HTERT RPE-1 (cell line): ENCODE data around the gene ACTL6B.

Experiments
- in situ Hi-C: fragments of 300-500 bp; cut with MboI; formaldehyde crosslinking; loops from 4 replicates; pipeline ENCODE4 v1.14.3; 2020; ENCODE audit warnings: low sequenced_read_pairs

The ACTL6B gene

GRCh38 chr7:100629117-100629716, 27.0 kb downstream of the ACTL6B start:
- in situ Hi-C loops, result no loop called here

GRCh38 chr7:100627238-100627549, 29.1 kb downstream of the ACTL6B start:
- in situ Hi-C loops, result no loop called here

DNA sequence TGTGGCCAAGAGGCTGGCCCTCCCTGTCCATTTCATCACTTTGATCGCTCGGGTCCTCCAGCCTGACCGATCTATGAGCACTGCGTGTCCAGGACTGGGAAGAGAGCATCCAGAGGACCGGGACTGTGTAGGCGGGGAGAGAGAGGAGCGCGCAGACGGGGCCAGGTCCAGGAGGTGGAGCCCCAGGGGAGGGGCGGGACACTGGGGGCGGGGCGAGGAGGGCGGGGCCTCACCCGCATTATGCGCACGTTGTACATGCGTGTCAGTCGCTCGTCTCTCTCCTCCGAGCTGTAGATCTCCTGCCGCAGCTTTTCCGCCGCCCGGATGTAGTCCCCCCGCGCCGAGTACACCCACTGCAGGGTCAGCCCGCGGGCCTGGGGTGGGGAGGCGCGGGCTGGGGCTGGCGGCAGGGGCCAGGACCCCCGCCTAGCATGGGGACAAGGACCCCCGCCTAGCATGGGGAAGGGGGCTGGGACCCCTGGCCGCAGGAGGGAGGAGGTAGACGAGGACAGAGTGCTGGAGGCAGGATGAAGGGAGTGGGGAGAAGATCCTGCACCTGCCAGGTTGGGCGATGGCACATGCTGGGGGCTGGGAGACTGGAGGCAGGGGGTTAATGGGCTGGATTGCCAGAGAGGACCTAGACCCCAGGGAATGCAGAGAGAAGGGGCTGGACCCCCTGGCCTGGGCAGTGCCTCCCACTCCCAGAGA, 29.6 kb downstream of the ACTL6B start:
- in situ Hi-C loops, result no loop called here

GRCh38 chr7:100626055-100626454, 30.2 kb downstream of the ACTL6B start:
- in situ Hi-C loops, result no loop called here

DNA sequence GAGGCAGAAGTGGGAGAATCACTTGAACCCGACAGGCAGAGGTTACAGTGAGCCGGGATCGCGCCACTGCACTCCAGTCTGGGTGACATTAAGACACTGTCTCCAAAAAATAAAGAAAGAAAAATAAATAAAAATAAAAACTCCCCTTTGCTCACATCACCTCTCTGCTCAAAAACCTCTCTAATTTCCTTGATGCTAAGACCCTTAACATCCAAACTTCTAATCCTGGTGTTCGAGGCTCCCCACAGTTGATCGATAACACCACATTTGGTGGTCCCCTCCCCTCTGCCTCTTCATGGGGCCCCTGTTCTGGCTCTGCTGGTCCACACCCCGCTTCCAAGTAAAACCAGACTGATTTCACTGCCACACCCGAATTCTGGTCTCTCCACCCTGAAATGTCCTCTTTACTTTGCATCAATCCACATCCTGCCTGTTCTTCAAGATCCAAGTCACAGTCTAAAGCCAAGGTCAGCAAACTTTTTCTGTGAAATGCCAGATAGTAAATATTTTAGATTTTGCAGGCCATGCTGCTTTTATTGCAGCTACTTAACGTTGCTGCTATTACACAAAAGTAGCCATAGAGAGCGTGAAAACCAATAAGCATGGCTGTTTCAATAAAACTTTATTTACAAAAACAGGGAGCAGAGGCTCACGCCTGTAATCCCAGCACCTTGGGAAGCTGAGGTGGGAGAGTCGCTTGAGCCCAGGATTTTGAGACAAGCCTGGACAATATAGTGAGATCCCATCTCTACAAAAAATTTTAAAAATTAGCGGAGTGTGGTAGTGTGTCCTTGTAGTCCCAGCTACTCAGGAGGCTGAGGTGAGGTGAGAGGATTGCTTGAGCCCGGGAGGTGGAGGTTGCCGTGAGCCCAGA, 32.1 kb downstream of the ACTL6B start:
- in situ Hi-C loops, result no loop called here

DNA sequence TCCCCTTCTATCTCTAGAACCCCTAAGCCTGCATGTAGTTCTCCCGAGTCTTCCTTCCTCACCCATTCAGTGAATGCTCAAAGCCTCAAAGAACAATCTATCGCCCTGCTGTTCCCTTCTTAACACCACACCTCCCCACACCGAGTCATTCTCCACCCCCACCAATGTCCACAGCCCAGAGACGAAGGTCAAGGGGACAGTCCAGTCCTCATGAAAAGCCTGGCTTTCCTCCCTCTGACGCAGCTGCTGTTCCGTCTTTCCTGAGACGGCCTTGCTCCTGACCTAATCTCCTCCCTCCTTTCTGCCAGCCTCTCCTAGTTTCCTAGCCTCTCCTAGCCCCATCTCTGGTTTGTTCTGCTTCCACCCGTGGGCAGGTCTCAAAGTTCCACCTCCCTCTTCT, 34.7 kb downstream of the ACTL6B start:
- in situ Hi-C loops, result no loop called here

GRCh38 chr7:100620804-100621203, 35.4 kb downstream of the ACTL6B start:
- in situ Hi-C loops, result no loop called here

- in situ Hi-C loops, result no loop called here
Observed at GRCh38 chr7:100620239-100620638, 36.0 kb downstream of the ACTL6B start.

DNA sequence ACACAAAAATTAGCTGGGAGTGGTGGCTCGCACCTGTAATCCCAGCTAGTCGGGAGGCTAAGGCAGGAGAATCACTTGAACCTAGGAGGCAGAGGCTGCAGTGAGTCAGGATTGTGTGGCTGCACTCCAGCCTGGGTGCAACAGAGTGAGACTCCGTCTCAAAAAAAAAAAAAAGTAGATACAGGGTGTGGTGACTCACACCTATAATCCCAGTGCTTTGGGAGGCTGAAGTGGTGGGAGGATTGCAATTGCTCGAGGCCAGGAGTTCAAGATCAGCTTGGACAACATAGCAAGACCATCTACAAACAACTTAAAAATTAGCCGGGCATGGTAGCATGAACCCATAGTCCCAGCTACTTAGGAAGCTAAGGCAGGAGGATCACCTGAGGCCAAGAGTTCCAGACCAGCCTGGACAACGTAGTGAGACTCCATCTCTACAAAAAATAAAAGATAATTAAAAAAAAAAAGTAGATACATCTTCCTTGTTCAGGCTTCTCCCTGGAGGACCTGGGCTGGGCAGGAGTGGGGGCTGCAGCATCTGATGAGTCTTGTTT, 41.9 kb downstream of the ACTL6B start:
- in situ Hi-C loops, result no loop called here

DNA sequence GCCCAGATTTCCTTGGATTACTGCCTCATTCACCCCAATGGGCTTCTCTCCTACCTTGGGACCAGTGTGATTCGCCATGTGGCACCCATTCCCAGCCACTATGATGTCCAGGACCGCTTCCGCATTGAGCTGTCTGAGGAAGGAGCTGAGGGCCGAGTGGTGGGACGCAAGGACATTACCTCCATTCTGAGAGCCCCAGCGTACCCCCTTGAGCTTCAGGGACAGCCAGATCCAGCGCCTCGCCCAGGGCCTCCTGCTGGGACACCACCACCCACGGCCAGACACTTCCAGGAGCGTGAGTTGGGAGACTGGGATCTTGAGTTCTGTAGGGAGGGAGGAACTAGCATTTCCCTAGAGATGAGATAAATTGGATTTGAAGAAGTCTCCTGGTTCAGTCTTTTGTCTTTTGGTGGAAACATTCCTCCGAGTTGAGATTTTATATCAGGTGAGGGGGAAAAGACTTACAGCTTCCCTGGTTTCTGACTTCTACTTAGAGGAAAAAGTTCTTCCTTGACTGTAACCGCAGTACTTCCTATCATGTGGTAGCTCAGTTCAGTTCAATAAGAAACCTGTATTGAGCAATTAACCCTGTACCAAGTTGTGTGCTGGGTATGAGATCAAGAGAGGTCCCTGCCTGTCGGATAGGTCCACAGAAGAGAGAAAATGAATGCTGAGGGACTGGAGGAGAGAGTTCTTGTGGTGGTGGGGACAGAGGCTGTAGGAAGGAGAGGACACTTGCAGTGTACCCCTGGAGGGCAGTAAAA, 42.7 kb downstream of the ACTL6B start:
- in situ Hi-C loops, result no loop called here

DNA sequence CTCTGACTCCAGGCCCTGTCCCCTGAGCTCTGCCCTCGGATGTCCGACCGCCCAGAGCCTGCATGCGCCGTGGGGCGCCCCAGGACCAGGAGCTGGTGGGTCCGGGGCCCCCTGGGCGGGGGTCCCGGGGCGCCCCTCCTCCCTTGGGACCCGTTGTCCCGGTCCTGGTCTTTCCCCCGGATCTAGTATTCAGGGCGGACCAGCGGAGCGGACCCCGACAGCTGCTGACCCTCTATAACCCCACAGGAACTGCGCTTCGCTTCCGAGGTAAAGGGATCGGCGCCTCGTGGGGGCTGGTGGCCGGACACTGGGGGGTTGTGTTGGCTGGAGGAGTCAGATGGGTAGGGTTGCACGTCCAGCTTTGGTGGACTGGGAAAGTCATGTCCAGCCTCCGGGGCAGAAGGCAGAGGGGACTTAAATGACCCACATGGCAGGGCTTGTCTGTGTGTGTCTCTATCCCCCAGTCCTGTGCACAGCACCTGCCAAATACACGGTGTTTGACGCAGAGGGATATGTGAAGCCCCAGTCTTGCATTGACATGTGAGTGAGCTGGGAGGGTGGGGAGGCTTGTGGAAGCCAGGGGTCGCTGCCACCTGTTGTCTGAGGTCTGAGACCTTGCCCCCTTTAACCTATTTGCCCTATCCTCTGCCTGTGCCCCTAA, 43.4 kb downstream of the ACTL6B start:
- in situ Hi-C loops, result no loop called here

- in situ Hi-C loops, result no loop called here
Observed at GRCh38 chr7:100611983-100612729, 44.1 kb downstream of the ACTL6B start, which contains the start of gene MOSPD3. Gene MOSPD3 (plus strand): TSS chr7:100612540. CDS start chr7:100612792, 252 bp downstream.

- in situ Hi-C loops, result no loop called here
Observed at GRCh38 chr7:100609958-100610357, 46.3 kb downstream of the ACTL6B start.

DNA sequence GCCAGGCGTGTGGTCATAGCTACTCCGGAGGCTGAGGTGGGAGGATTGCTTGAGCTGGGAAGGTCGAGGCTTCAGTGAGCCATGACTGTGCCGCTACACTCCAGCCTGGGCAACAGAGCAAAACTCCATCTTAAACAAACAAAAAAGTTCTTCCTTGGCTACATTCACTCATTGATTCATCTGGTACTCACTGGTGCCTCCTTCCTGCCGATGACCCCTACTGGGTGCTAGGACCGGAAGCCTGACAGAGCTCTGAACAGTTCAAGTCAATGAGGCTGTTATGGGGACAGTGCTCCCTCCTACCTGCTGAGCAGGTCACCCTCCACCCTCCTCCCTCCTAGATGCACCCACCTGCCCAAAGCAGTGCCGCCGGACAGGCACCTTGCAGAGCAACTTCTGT, 49.1 kb downstream of the ACTL6B start:
- in situ Hi-C loops, result no loop called here

- in situ Hi-C loops, result no loop called here
Observed at GRCh38 chr7:100606313-100606712, 49.9 kb downstream of the ACTL6B start.

- in situ Hi-C loops, result no loop called here
Observed at GRCh38 chr7:100604976-100605911, 51.0 kb downstream of the ACTL6B start.

DNA sequence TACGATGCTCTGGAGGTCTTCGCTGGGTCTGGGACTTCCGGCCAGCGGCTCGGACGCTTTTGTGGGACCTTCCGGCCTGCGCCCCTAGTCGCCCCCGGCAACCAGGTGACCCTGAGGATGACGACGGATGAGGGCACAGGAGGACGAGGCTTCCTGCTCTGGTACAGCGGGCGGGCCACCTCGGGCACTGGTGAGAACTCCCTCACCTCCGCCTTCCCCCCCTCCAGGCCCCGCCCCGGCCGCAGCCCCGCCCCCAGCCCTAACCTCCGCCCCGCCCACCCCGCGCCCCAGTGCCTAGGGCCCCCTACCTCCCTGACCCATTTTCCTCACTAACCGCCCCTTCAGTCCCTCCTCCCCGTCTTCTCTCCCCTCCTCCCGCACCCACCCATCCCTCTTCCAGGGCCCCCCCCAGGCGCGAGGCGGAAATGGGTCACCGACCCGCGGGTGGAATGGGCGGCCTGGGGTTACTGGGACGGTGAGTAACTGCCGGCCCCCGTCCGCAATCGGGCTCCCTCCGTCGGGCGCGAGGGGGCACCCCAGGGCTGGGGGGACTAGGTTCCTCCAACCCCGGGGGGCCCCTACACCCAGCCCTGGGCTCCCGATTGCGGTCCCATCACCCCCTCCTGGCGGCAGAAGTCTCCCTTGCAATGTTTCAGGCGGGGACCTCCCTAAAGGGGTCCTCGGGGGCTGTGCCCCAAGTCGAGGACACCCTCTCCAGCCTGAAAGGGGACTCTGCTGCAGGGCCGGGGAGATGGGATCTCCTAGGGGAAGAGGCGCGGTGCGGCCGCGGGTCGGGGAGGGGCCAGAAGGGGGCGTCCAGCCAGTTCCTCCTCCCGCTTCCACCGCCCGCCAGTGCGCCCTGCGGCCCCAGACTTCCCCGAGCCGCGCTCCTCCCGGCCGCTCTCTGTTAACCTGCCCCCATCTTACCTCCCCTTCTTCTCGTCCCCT, 51.9 kb downstream of the ACTL6B start:
- in situ Hi-C loops, result no loop called here

- in situ Hi-C loops, result no loop called here
Observed at GRCh38 chr7:100603726-100604027, 52.6 kb downstream of the ACTL6B start.
